Breast epithelium (tissue), 4 donors: ENCODE results near the gene SH3GL3. TPM values are rescaled to one million over a fixed set of nuclear protein-coding genes. Genes with fewer than 3 reads are reported as not detected.

Experiments
- DNase-seq, 2 donors: peaks; one replicate each; pipeline ENCODE4 v3.0.0-alpha.2; 2019; ENCODE audit warnings: low spot score in 2 of 2
- H3K27ac ChIP-seq, 2 donors: fragments of 200-600 bp; sonication (generic) in 1 of 2; one replicate each; pipeline ENCODE4 v1.5.1; 2016 to 2019; ENCODE audit warnings: mild to moderate bottlenecking in 1 of 2
- H3K27me3 ChIP-seq, 2 donors: fragments of 200-600 bp; sonication (generic) in 1 of 2; one replicate each; pipeline versions ENCODE4 v1.5.1 to v1.6.0; 2017 to 2019; ENCODE audit warnings: control low read depth in 1 of 2, mild to moderate bottlenecking in 1 of 2
- H3K36me3 ChIP-seq: fragments of 200-600 bp; one replicate; pipeline ENCODE4 v1.5.1; 2019
- H3K4me1 ChIP-seq, 2 donors: fragments of 200-600 bp; sonication (generic); one replicate each; pipeline ENCODE4 v1.5.1; 2016 to 2019; ENCODE audit warnings: control low read depth in 1 of 2
- H3K4me3 ChIP-seq, 3 donors: fragments of 200-600 bp; sonication (generic); 1 replicate in 2 of 3; 2 replicates in 1 of 3; pipeline ENCODE4 v1.5.1; 2016 to 2019; ENCODE audit warnings: mild to moderate bottlenecking in 3 of 3, moderate library complexity in 2 of 3
- H3K9me3 ChIP-seq, 2 donors: fragments of 200-600 bp; sonication (generic) in 1 of 2; one replicate each; pipeline ENCODE4 v1.5.1; 2016 to 2019; ENCODE audit warnings: control low read depth in 1 of 2
- CTCF ChIP-seq, 3 donors: fragments of 450-650 bp; IDR thresholded peaks; one replicate each; pipeline ENCODE4 v1.5.1; 2016 to 2017; ENCODE audit warnings: antibody characterized with exemption in 3 of 3, mild to moderate bottlenecking in 3 of 3, moderate library complexity in 3 of 3
- POLR2A ChIP-seq: fragments of 450-650 bp; IDR thresholded peaks from one replicate; pipeline ENCODE4 v1.6.1; 2016; ENCODE audit warnings: antibody characterized with exemption, mild to moderate bottlenecking, moderate library complexity
- POLR2AphosphoS5 ChIP-seq, 3 donors: sonication (generic); formaldehyde crosslinking; IDR thresholded peaks; one replicate each; pipeline ENCODE4 v1.6.1; 2017; ENCODE audit warnings: antibody characterized with exemption in 3 of 3
- intact Hi-C: fragments of 100-400 bp; cut with DNase I; formaldehyde crosslinking; loops from one replicate; pipeline ENCODE4 v1.15.1; 2023; ENCODE audit warnings: low total_unique reads
- total RNA-seq, 3 donors: library from RNA; depleted of rRNA; stranded (reverse); fragments of >200 nt; gene quantifications; one replicate each; pipeline ENCODE4 v1.1.0, GENCODE V29; 2016

SH3GL3 gene
- total RNA-seq, 3 donors from 2014 or later: not detected

DNA sequence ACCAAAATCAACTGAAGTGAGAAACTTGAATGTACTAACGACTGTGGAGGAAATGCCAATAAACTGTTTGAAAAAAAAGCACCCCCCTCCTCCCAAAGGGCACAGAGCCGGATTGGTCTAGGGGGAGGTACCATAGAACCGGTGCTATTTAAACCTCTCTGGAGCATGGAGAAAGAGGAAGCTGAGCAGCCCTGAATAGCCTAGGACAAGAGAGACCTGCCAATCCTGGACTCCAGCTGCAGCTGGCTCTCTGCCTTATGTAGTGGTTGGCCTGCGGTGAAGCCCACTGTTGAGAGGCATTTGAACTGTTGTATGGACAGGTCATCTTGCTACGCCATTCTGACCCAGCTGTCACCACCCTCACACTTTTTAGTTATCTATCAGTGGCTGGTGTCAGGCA, 1.5 kb upstream of the SH3GL3 start:
- H3K9me3 ChIP-seq: no peaks in the 10 kb centered on the region
- no peaks in the 10 kb centered on the region for H3K36me3 ChIP-seq
- DNase-seq: no peak
- H3K27ac ChIP-seq: no peak overlapping the region
- H3K4me3 ChIP-seq: no peak overlapping the region
- no peak for TF ChIP-seq CTCF (IDR thresholded peaks at IDR 0.05)
- no peak for TF ChIP-seq POLR2A
- no peak for TF ChIP-seq POLR2AphosphoS5 (IDR thresholded peaks at IDR 0.05)
- no peaks in the 10 kb centered on the region for H3K27me3 ChIP-seq
- no peaks in the 10 kb centered on the region for H3K4me1 ChIP-seq
- intact Hi-C loops: no loop called here

DNA sequence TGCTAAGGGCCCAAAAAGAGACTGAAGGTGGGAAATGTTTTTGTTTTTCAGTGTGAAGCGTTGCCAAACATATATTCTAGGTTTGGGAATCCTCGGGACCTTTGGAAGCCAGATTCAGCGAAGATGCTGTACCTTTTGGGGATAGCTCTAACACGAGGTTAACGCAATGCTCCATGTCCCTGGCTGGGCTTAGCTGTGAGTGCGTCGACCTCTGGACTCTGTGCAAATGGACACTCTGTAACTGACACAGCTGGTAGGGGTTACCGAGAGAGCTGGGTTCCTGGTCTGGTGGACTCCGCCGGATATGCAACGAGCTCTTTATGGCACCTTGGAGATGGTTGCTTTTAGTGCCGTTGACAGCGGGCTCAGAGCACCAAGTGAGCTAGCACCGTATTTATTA, 724 bp upstream of the SH3GL3 start:
- no peak overlapping the region for H3K27ac ChIP-seq
- DNase-seq: no peak
- H3K4me1 ChIP-seq: no peaks in the 10 kb centered on the region
- no peaks in the 10 kb centered on the region for H3K9me3 ChIP-seq
- H3K36me3 ChIP-seq: no peaks in the 10 kb centered on the region
- TF ChIP-seq POLR2A (no peak), POLR2AphosphoS5 (IDR thresholded peaks at IDR 0.05) (no peak), CTCF (IDR thresholded peaks at IDR 0.05) (no peak)
- intact Hi-C loops: no loop called here
- peak overlapping the region in 1 of 3 donors; percentile 52 for H3K4me3 ChIP-seq
- H3K27me3 ChIP-seq: no peaks in the 10 kb centered on the region

GRCh38 chr15:83449250-83449671, 2.1 kb downstream of the SH3GL3 start:
- DNase-seq: no peak
- H3K36me3 ChIP-seq: no peaks in the 10 kb centered on the region
- TF ChIP-seq CTCF (IDR thresholded peaks at IDR 0.05): no peak
- TF ChIP-seq POLR2AphosphoS5 (IDR thresholded peaks at IDR 0.05): no peak
- TF ChIP-seq POLR2A: no peak
- H3K4me1 ChIP-seq: no peaks in the 10 kb centered on the region
- H3K27ac ChIP-seq: no peak overlapping the region
- no peaks in the 10 kb centered on the region for H3K27me3 ChIP-seq
- no peak overlapping the region for H3K4me3 ChIP-seq
- no peaks in the 10 kb centered on the region for H3K9me3 ChIP-seq
- intact Hi-C loops: no loop called here

GRCh38 chr15:83449937-83450506, 2.9 kb downstream of the SH3GL3 start:
- H3K36me3 ChIP-seq: no peaks in the 10 kb centered on the region
- DNase-seq: no peak
- no peaks in the 10 kb centered on the region for H3K9me3 ChIP-seq
- intact Hi-C loops: no loop called here
- no peak overlapping the region for H3K27ac ChIP-seq
- no peaks in the 10 kb centered on the region for H3K27me3 ChIP-seq
- TF ChIP-seq CTCF (IDR thresholded peaks at IDR 0.05) (no peak), POLR2AphosphoS5 (IDR thresholded peaks at IDR 0.05) (no peak), POLR2A (no peak)
- no peaks in the 10 kb centered on the region for H3K4me1 ChIP-seq
- no peak overlapping the region for H3K4me3 ChIP-seq

DNA sequence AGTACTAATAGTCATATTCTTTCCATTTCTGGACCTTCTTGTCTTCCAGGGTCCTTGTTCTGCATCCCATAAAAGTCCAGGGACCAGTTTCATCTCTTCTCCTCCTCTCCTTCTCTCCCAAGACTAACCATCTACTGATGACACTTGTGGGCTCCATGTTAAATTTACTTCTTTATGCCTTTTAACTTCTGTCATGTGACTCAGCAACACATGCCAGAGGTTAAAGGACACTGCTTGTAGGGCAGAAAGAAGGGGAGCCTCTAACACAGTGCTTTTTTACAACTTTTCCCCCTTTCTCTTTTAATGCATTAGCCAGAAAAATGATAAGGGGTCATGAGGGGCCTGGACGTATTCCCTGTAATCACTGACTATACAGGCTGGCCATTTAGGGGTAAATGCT, 10.0 kb downstream of the SH3GL3 start:
- H3K4me3 ChIP-seq: no peak overlapping the region
- no peaks in the 10 kb centered on the region for H3K36me3 ChIP-seq
- no peak for DNase-seq
- H3K27ac ChIP-seq: no peak overlapping the region
- no peaks in the 10 kb centered on the region for H3K4me1 ChIP-seq
- TF ChIP-seq POLR2A (no peak), CTCF (IDR thresholded peaks at IDR 0.05) (no peak)
- no peaks in the 10 kb centered on the region for H3K9me3 ChIP-seq
- intact Hi-C loops: loop anchor here (5.0 kb wide), 1 partner anchor 380 kb away; no protein-coding TSS in a partner anchor
- H3K27me3 ChIP-seq: no peaks in the 10 kb centered on the region
